ENCODE results near the gene HIF1A. TPM values are rescaled to one million over a fixed set of nuclear protein-coding genes. Genes with fewer than 3 reads are reported as not detected.

Gene HIF1A
- total and polyA plus RNA-seq, 2 donors (not counting 1 experiment from before 2014, with no cell fraction given) = 44.2 to 261 TPM

DNA sequence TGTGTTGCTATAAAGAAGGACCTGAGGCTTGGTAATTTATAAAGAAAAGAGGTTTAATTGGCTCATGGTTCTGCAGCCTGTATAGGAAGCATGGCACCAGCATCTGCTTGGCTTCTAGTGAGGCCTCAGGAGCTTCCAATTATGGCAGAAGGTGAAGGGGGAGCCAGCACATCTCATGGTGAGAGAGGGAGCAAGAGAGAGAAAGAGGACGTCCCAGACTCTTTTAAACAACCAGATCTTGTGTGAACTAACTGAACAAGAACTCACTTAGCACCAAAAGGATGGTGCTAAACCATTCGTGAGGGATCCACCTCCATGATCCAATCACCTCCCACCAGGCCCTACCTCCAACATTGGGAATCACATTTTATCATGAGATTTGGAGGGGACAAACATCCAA, 60.8 kb downstream of the HIF1A start:
- TF ChIP-seq, protein P1, sequence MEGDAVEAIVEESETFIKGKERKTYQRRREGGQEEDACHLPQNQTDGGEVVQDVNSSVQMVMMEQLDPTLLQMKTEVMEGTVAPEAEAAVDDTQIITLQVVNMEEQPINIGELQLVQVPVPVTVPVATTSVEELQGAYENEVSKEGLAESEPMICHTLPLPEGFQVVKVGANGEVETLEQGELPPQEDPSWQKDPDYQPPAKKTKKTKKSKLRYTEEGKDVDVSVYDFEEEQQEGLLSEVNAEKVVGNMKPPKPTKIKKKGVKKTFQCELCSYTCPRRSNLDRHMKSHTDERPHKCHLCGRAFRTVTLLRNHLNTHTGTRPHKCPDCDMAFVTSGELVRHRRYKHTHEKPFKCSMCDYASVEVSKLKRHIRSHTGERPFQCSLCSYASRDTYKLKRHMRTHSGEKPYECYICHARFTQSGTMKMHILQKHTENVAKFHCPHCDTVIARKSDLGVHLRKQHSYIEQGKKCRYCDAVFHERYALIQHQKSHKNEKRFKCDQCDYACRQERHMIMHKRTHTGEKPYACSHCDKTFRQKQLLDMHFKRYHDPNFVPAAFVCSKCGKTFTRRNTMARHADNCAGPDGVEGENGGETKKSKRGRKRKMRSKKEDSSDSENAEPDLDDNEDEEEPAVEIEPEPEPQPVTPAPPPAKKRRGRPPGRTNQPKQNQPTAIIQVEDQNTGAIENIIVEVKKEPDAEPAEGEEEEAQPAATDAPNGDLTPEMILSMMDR (IDR thresholded peaks at IDR 0.05) = no peak
- TF ChIP-seq EZH2 (IDR thresholded peaks at IDR 0.05; ENCODE audit: borderline replicate concordance, insufficient read depth, low read depth, low read length, poor library complexity, severe bottlenecking) = no peak
- Mint-ChIP-seq H3K27ac (no peak overlapping the region), H3K4me1 (peaks cover 25% of the 10 kb centered on the region), H3K4me3 (no peak overlapping the region), H3K27me3 (no peaks in the 10 kb centered on the region), H3K9me3 (ENCODE audit: insufficient read depth) (no peaks in the 10 kb centered on the region)
- Histone ChIP-seq H3K4me2 (replicated peaks; ENCODE audit: low read depth, low read length, poor library complexity, severe bottlenecking) (no peak overlapping the region), H3K27me3 (replicated peaks in 1 of 4; ENCODE audit: control extremely low read depth in 1 of 4, control insufficient read depth in 3 of 4, insufficient read depth in 4 of 4, low read length in 3 of 4) (no peaks in the 10 kb centered on the region), H3K9ac (ENCODE audit: low read length) (no peak overlapping the region), H3K9me3 (ENCODE audit: control extremely low read depth in 1 of 3, control insufficient read depth in 2 of 3, insufficient read depth in 1 of 3, low read length in 2 of 3) (no peaks in the 10 kb centered on the region), H3K4me1 (ENCODE audit: control insufficient read depth in 2 of 2, insufficient read depth in 2 of 2, low read length in 2 of 2) (peaks cover 20% of the 10 kb centered on the region in 2 donors), H3K79me2 (ENCODE audit: control insufficient read depth, insufficient read depth, low read length) (no peaks in the 10 kb centered on the region), H4K20me1 (ENCODE audit: control insufficient read depth, insufficient read depth, low read length, poor library complexity, severe bottlenecking) (no peaks in the 10 kb centered on the region), H3K27ac (ENCODE audit: low read length in 2 of 2) (no peak overlapping the region), H2AFZ (ENCODE audit: insufficient read depth, low read depth, low read length, poor library complexity, severe bottlenecking) (no peak overlapping the region), H3K4me3 (ENCODE audit: control extremely low read depth in 1 of 5, extremely low read depth in 1 of 5, insufficient read depth in 1 of 5, low read depth in 2 of 5, low read length in 4 of 5) (no peak overlapping the region), H3K36me3 (replicated peaks in 1 of 2; ENCODE audit: control extremely low read depth in 1 of 2, control insufficient read depth in 1 of 2, extremely low read depth in 1 of 2, insufficient read depth in 2 of 2, low read length in 1 of 2) (no peaks in the 10 kb centered on the region)
- ChIA-PET POLR2A (no interaction called here), CTCF (no interaction called here)
- DNase-seq = no peak
- intact Hi-C loops (cut with micrococcal nuclease) = loop anchor here (10.0 kb wide), 1 partner anchor 369 kb away; no protein-coding TSS in a partner anchor
- 80% methylated on average over 1 of the region's 2 CpGs for WGBS (ENCODE audit: insufficient coverage)
- no peak for ATAC-seq (ENCODE audit: low read depth)

DNA sequence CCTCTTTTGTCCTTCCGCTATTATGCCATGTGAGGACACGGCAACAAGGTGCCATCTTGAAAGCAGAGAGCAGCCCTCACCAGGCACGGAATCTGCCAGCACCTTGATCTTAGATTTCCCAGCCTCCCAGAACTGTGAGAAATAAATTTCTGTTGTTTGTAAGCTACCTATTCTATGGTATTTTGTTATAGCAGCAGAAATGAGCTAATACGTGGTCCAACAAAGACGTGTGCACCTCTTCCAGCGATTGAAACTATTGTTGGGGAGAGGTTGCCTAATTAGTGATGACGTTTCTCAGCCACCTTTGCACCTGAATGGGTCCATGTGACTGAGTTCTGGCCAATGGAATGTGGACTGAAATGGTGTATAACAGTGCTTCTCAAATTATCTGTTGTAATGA, 64.6 kb downstream of the HIF1A start:
- POLR2A ChIA-PET = no interaction called here
- Histone ChIP-seq H3K9me3 (ENCODE audit: control extremely low read depth in 1 of 3, control insufficient read depth in 2 of 3, insufficient read depth in 1 of 3, low read length in 2 of 3) (no peaks in the 10 kb centered on the region), H3K79me2 (ENCODE audit: control insufficient read depth, insufficient read depth, low read length) (peaks cover 21% of the 10 kb centered on the region), H3K4me3 (ENCODE audit: control extremely low read depth in 1 of 5, extremely low read depth in 1 of 5, insufficient read depth in 1 of 5, low read depth in 2 of 5, low read length in 4 of 5) (no peak overlapping the region), H3K27ac (ENCODE audit: low read length in 2 of 2) (no peak overlapping the region), H3K9ac (ENCODE audit: low read length) (no peak overlapping the region), H4K20me1 (ENCODE audit: control insufficient read depth, insufficient read depth, low read length, poor library complexity, severe bottlenecking) (no peaks in the 10 kb centered on the region), H2AFZ (ENCODE audit: insufficient read depth, low read depth, low read length, poor library complexity, severe bottlenecking) (no peak overlapping the region), H3K4me1 (ENCODE audit: control insufficient read depth in 2 of 2, insufficient read depth in 2 of 2, low read length in 2 of 2) (peaks cover 19 to 22% of the 10 kb centered on the region in 2 donors), H3K4me2 (replicated peaks; ENCODE audit: low read depth, low read length, poor library complexity, severe bottlenecking) (no peak overlapping the region), H3K27me3 (replicated peaks in 1 of 4; ENCODE audit: control extremely low read depth in 1 of 4, control insufficient read depth in 3 of 4, insufficient read depth in 4 of 4, low read length in 3 of 4) (no peaks in the 10 kb centered on the region), H3K36me3 (replicated peaks in 1 of 2; ENCODE audit: control extremely low read depth in 1 of 2, control insufficient read depth in 1 of 2, extremely low read depth in 1 of 2, insufficient read depth in 2 of 2, low read length in 1 of 2) (no peaks in the 10 kb centered on the region)
- 100% methylated on average over 5 of the region's 7 CpGs for WGBS (ENCODE audit: insufficient coverage)
- Mint-ChIP-seq H3K9me3 (ENCODE audit: insufficient read depth) (no peaks in the 10 kb centered on the region), H3K27me3 (no peaks in the 10 kb centered on the region), H3K4me1 (peaks cover 23% of the 10 kb centered on the region), H3K4me3 (no peak overlapping the region), H3K27ac (no peak overlapping the region)
- ATAC-seq (ENCODE audit: low read depth) = no peak
- CTCF ChIA-PET = no interaction called here
- intact Hi-C loops (cut with micrococcal nuclease) = loop anchor here (5.0 to 10.0 kb wide), 2 partner anchors 365 to 1513 kb away; partner anchors contain the start of gene PPM1A
- no peak for DNase-seq
- no peak for TF ChIP-seq EZH2 (IDR thresholded peaks at IDR 0.05; ENCODE audit: borderline replicate concordance, insufficient read depth, low read depth, low read length, poor library complexity, severe bottlenecking)
- TF ChIP-seq, protein P1 (IDR thresholded peaks at IDR 0.05) = no peak

Measured in B cell (primary cell).